SU-DHL-6 (cell line): ENCODE data around the gene VSTM5.

Source experiments
- H2AFZ ChIP-seq: fragments of 200-600 bp; sonication (generic); 2 replicates; pipeline ENCODE4 v1.6.1; 2014; ENCODE audit warnings: low read depth, mild to moderate bottlenecking, moderate library complexity, mixed read lengths, antibody characterized with exemption, low read length; ENCODE audit not compliant: severe bottlenecking
- H3F3A ChIP-seq: fragments of 200-600 bp; shearing (Covaris generic); 2 replicates; pipeline ENCODE4 v1.6.0; 2016; ENCODE audit warnings: antibody characterized with exemption, mild to moderate bottlenecking; ENCODE audit not compliant: insufficient read depth
- H3K27ac ChIP-seq: fragments of 200-600 bp; sonication (generic); 2 replicates; pipeline ENCODE4 v1.5.1; 2016; ENCODE audit warnings: low read depth, mild to moderate bottlenecking, low read length, moderate library complexity, mixed read lengths
- H3K27me3 ChIP-seq: fragments of 200-600 bp; sonication (generic), shearing (Covaris generic); 2 replicates; pipeline ENCODE4 v1.6.0; 2014; ENCODE audit warnings: mild to moderate bottlenecking, low read length
- H3K36me3 ChIP-seq: fragments of 200-600 bp; sonication (generic); 2 replicates; pipeline ENCODE4 v1.6.1; 2014; ENCODE audit warnings: mild to moderate bottlenecking, low read length, mixed read lengths
- H3K4me2 ChIP-seq: fragments of 300-600, 200-600 bp; shearing (Covaris generic), sonication (generic); 2 replicates; pipeline ENCODE4 v1.6.0; 2014; ENCODE audit warnings: low read length, low read depth, mild to moderate bottlenecking; ENCODE audit not compliant: poor library complexity, severe bottlenecking
- H3K4me3 ChIP-seq: fragments of 200-600 bp; sonication (generic); 2 replicates; pipeline ENCODE4 v1.5.1; 2014; ENCODE audit warnings: antibody characterized with exemption, low read length, mild to moderate bottlenecking, mixed read lengths; ENCODE audit not compliant: insufficient read depth, poor library complexity, severe bottlenecking
- H3K79me2 ChIP-seq: fragments of 200-600 bp; sonication (generic); 2 replicates; pipeline ENCODE4 v1.6.1; 2014; ENCODE audit warnings: mild to moderate bottlenecking, low read length, moderate library complexity; ENCODE audit not compliant: insufficient read depth
- H3K9ac ChIP-seq: fragments of 200-600 bp; sonication (generic); 2 replicates; pipeline ENCODE4 v1.7.0; 2014; ENCODE audit warnings: mild to moderate bottlenecking, low read length
- H3K9me2 ChIP-seq: fragments of 200-600 bp; sonication (generic); replicated peaks from 2 replicates; pipeline ENCODE4 v1.6.1; 2014; ENCODE audit warnings: low read length; ENCODE audit not compliant: insufficient read depth
- H3K9me3 ChIP-seq: fragments of 200-600 bp; sonication (generic); 2 replicates; pipeline ENCODE4 v1.6.1; 2014; ENCODE audit warnings: low read length, mixed read lengths; ENCODE audit not compliant: insufficient read depth
- H4K20me1 ChIP-seq: fragments of 200-600 bp; sonication (generic); 2 replicates; pipeline ENCODE4 v1.6.1; 2014; ENCODE audit warnings: low read depth, mild to moderate bottlenecking, antibody characterized with exemption, low read length, moderate library complexity, mixed read lengths
- EZH2phosphoT487 ChIP-seq: fragments of 200-600 bp; sonication (generic), shearing (Covaris generic); conservative IDR thresholded peaks from 2 replicates; pipeline ENCODE4 v1.6.1; 2018; ENCODE audit warnings: mild to moderate bottlenecking, antibody characterized with exemption, low read length, moderate library complexity, mixed read lengths
- TF ChIP-seq, protein P1 (sequence below): fragments of 200-600 bp; sonication (generic); IDR thresholded peaks from one replicate; pipeline ENCODE4 v1.5.1; 2017; ENCODE audit warnings: antibody characterized with exemption, mild to moderate bottlenecking, low read length, moderate library complexity; ENCODE audit not compliant: insufficient read depth, poor library complexity, severe bottlenecking

Gene VSTM5

DNA sequence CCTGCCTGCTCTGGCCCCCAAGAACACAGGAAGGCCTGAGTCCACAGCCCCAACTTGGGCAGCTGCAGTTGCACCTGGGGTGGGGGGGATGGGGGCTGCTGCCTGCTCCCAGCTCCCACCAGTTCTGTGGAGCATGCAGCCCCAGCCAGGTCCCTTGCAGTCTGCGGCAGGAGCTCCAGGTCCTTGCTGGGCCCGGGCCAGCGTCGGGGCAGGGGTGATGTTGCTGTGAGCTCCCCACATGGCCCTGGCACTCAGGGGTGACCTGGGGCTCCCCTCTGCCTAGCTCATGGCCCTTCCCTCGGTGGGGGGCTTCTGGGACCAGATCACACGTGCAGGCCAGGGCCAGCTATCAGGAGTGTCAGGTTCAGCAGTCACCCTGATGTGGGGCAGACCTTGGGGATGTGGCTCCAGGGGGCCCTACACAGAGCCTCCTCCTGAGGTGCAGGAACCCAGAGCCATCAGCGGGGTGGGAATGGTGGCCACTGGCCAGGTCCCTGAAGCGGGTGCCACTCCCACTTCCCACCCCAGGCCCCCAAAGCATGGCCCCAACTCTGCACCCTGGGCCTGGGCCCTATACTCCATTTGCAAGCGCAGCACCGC is 76.7 kb downstream of the VSTM5 start:
- Histone ChIP-seq H4K20me1 (no peaks in the 10 kb centered on the region), H3K4me3 (no peak overlapping the region), H3F3A (no peaks in the 10 kb centered on the region), H3K9me3 (peaks cover 11% of the 10 kb centered on the region; the same call in 1 of the 2 replicates), H3K9me2 (no peaks in the 10 kb centered on the region), H3K79me2 (no peaks in the 10 kb centered on the region), H3K27me3 (no peaks in the 10 kb centered on the region), H3K27ac (no peak overlapping the region), H3K4me2 (no peak overlapping the region), H2AFZ (no peak overlapping the region), H3K9ac (no peak overlapping the region), H3K36me3 (no peaks in the 10 kb centered on the region)
- TF ChIP-seq, protein P1, sequence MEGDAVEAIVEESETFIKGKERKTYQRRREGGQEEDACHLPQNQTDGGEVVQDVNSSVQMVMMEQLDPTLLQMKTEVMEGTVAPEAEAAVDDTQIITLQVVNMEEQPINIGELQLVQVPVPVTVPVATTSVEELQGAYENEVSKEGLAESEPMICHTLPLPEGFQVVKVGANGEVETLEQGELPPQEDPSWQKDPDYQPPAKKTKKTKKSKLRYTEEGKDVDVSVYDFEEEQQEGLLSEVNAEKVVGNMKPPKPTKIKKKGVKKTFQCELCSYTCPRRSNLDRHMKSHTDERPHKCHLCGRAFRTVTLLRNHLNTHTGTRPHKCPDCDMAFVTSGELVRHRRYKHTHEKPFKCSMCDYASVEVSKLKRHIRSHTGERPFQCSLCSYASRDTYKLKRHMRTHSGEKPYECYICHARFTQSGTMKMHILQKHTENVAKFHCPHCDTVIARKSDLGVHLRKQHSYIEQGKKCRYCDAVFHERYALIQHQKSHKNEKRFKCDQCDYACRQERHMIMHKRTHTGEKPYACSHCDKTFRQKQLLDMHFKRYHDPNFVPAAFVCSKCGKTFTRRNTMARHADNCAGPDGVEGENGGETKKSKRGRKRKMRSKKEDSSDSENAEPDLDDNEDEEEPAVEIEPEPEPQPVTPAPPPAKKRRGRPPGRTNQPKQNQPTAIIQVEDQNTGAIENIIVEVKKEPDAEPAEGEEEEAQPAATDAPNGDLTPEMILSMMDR: no peak
- no peak for TF ChIP-seq EZH2phosphoT487

DNA sequence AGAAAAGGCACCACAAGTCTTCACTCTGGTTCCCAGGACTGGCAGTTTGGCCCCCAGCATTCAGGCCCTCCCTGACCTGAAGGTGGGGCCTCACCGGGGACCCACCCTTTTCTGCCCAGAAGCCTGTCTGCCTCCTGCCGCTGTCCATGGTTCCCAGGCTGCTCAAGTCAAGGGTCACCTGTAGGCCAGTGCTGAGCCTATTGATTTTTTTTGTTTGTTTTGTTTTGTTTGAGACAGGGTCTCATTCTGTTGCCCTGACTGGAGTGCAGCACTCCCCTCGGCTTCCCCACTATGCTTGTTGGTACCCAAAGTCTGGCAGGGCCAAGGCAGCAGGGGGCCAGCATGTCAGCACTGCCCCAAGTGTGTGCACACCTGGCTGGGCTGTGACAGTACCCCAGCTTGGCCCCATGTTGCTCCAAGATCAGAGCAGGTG is 77.4 kb downstream of the VSTM5 start:
- H3K9me3 ChIP-seq: peaks cover 11% of the 10 kb centered on the region; the same call in 1 of the 2 replicates
- H4K20me1 ChIP-seq: no peaks in the 10 kb centered on the region
- no peak overlapping the region for H3K27ac ChIP-seq
- H2AFZ ChIP-seq: no peak overlapping the region
- H3K79me2 ChIP-seq: no peaks in the 10 kb centered on the region
- H3K9ac ChIP-seq: no peak overlapping the region
- H3K4me2 ChIP-seq: no peak overlapping the region
- H3K9me2 ChIP-seq: no peaks in the 10 kb centered on the region
- TF ChIP-seq, protein P1: no peak
- TF ChIP-seq EZH2phosphoT487: no peak
- no peaks in the 10 kb centered on the region for H3F3A ChIP-seq
- no peaks in the 10 kb centered on the region for H3K27me3 ChIP-seq
- H3K4me3 ChIP-seq: no peak overlapping the region
- no peaks in the 10 kb centered on the region for H3K36me3 ChIP-seq

DNA sequence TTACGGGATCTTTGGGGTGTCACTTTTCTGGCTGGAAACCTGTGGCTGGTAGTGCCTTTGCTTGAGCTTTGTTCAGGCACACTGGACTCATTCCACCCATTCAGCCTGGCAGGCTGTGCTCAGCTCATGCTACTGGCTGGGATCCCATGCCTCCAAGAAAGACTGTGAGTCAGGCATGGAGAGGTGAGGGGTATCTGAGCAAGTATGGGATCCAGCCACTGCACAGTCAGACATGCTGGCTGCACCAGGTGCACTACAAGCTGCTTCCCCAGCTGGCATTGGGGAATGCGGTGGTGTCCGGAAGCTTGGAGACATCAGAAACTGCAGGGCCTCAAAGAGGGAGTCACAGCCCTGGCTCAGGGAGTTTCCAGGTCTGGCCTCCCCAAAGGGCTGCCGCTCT is 78.3 kb downstream of the VSTM5 start:
- Histone ChIP-seq H3K27ac (no peak overlapping the region), H4K20me1 (no peaks in the 10 kb centered on the region), H3K4me3 (no peak overlapping the region), H3K9me2 (no peaks in the 10 kb centered on the region), H3K9ac (no peak overlapping the region), H3K9me3 (peaks cover 11% of the 10 kb centered on the region; the same call in 1 of the 2 replicates), H3K27me3 (no peaks in the 10 kb centered on the region), H2AFZ (no peak overlapping the region), H3K36me3 (no peaks in the 10 kb centered on the region), H3K4me2 (no peak overlapping the region), H3K79me2 (no peaks in the 10 kb centered on the region), H3F3A (no peaks in the 10 kb centered on the region)
- TF ChIP-seq EZH2phosphoT487: no peak
- TF ChIP-seq, protein P1: no peak
